Retinal pigment epithelial cell (primary cell): ENCODE data around the gene MAPK13.
"Not testable (repeated sequence)": the region's sequence is repeated elsewhere in the genome, so short reads cannot be mapped to it uniquely, and the experiment has no call there.

Experiments used
- DNase-seq: peaks from one replicate; pipeline ENCODE4 v3.0.0-alpha.2; 2010; ENCODE audit warnings: low read depth
- H3K4me3 ChIP-seq: 2 replicates; pipeline ENCODE4 v1.5.1; 2011; ENCODE audit warnings: mild to moderate bottlenecking, low read length, control low read depth, moderate library complexity
- CTCF ChIP-seq: conservative IDR thresholded peaks from 2 replicates; pipeline ENCODE4 v1.5.1; 2011; ENCODE audit warnings: low read depth, low read length, control low read depth, inconsistent platforms

MAPK13 gene

DNA sequence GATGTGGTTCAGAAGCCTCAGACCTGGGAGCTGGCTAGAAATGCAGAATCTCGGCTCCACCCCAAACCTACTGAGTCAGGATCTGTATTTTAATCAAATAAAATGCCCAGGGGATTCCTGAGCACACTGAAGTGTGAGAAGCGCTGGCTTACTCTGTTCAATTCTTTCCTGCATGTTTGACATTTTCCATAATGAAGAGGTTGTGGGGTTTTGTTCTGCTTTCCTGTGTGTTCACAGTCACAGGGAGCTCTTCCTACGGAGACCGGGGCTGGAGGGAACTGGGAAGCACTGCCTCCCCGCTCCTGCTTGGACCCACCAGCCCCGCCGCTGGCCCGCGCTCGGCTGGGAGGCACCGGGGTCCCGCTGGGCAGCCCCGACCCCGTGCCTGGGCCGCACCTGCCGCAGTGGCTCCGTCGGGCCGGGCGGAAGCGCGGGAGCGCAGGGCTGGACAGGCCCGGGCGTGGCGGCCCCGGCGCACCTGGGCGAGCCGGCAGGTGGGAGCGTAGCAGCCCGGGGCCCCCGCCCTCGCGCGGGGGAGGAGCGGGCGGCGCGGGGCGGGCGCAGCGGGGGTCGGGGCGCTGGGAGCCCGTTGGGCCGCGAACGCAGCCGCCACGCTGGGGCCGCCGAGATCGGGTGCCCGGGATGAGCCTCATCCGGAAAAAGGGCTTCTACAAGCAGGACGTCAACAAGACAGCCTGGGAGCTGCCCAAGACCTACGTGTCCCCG lies at the start of gene MAPK13:
Gene MAPK13 (plus strand): TSS at position 573 of the 726 bp plus-strand sequence. CDS start 70 bp downstream, at position 643.
- no peak for DNase-seq
- TF ChIP-seq CTCF = no peak
- peak within 1 kb of the TSS; percentile 44 for H3K4me3 ChIP-seq

DNA sequence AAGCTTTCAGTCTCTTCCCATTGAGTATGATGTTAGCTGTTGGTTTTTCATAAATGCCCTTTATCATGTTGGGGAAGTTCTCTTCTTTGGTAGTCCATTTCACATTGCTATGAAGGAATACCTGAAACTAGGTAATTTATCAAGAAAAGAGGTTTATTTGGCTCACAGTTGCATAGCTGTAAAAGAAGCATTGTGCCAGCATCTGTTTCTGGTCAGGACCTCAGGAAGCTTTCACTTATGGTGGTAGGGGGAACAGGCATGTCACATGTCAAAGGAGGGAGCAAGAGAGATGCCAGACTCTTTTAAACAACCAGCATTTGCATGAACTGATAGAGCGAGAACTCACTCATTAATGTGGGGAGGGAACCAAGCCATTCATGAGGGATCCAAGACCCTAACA lies 48.0 kb upstream of the MAPK13 start:
- no peak for DNase-seq
- no peak for TF ChIP-seq CTCF
- no peak overlapping the region for H3K4me3 ChIP-seq

GRCh38 chr6:36083446-36083845 lies 46.9 kb upstream of the MAPK13 start:
- H3K4me3 ChIP-seq = no peak overlapping the region
- DNase-seq = no peak
- no peak for TF ChIP-seq CTCF

DNA sequence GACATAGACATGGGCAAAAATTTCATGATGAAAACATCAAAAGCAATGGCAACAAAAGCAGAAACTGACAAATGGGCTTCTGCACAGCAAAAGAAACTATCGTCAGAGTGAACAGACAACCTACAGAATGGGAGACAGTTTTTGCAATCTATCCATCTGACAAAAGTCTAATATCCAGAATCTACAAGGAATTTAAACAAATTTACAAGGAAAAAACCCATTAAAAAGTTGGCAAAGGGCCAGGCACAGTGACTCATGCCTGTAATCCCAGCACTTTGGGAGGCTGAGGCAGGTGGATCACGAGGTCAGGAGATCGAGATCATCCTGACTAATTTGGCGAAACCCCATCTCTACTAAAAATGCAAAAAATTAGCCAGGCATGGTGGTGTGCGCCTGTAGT lies 42.1 kb upstream of the MAPK13 start:
- not testable (repeated sequence) for H3K4me3 ChIP-seq, DNase-seq

DNA sequence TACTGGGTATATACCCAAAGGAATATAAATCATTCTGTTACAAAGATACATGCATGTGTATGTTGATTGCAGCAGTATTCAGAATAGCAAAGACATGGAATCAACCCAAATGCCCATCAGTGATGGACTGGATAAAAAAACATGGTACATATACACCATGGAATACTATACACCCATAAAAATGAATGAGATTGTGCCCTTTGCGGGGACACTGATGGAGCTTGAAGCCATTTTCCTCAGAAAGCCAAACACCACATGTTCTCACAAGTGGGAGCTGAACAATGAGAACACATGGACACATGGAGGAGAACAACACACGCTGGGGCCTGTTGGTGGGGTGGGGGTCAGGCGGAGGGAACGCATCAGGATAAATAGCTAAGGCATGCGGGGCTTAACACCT lies 41.3 kb upstream of the MAPK13 start:
- no peak for TF ChIP-seq CTCF
- H3K4me3 ChIP-seq = no peak overlapping the region
- no peak for DNase-seq

GRCh38 chr6:36094238-36094637 lies 36.1 kb upstream of the MAPK13 start:
- no peak for DNase-seq
- TF ChIP-seq CTCF = no peak
- no peak overlapping the region for H3K4me3 ChIP-seq

GRCh38 chr6:36094753-36095496 lies 35.4 kb upstream of the MAPK13 start:
- no peak overlapping the region for H3K4me3 ChIP-seq
- DNase-seq = peak; percentile 13
- peak; percentile 93 for TF ChIP-seq CTCF
